T-cell (primary cell): ENCODE measurements around the gene MAP4K4. TPM values are rescaled to one million over a fixed set of nuclear protein-coding genes. Genes with fewer than 3 reads are reported as not detected.

Source experiments
- ATAC-seq, 4 experiments: fragments of 200-7000 bp in 3 of 4; fragments of 150-1000 bp in 1 of 4; cut with Tn5 transposase; replicated peaks in 1 of 4; 1 replicate in 3 of 4; 2 replicates in 1 of 4; pipeline ENCODE4 v1.10.0; 2021; ENCODE audit warnings: moderate library complexity in 3 of 4, mild to moderate bottlenecking in 2 of 4, moderate number of reproducible peaks in 1 of 4
- CTCF ChIA-PET, 2 donors: fragments of 300-600 bp; sonication (Branson Sonifier 250); formaldehyde crosslinking; loops; one replicate each; lab custom pipeline; 2022; ENCODE audit warnings: antibody characterized with exemption in 2 of 2; lab: Charles Lee
- POLR2A ChIA-PET, 2 donors: fragments of 300-600 bp; sonication (Branson Sonifier 250); formaldehyde crosslinking; loops; one replicate each; lab custom pipeline; 2022; ENCODE audit warnings: antibody characterized with exemption in 2 of 2; lab: Charles Lee
- DNase-seq, 35 experiments: peaks; one replicate each; pipeline versions ENCODE4 v3.0.0 to v3.0.0-alpha.2; 2013 to 2023
- H3K27ac ChIP-seq: one replicate; pipeline ENCODE4 v1.5.1; 2013; ENCODE audit warnings: low read length
- H3K27me3 ChIP-seq, 2 experiments: replicated peaks in 1 of 2; 1 replicate in 1 of 2; 2 replicates in 1 of 2; pipeline versions ENCODE4 v1.6.1 to v1.7.0; 2013; ENCODE audit warnings: low read length in 1 of 2, mixed read lengths in 1 of 2; ENCODE audit not compliant: control insufficient read depth in 2 of 2, insufficient read depth in 2 of 2; ENCODE audit errors: extremely low read depth in 1 of 2
- H3K36me3 ChIP-seq, 2 donors: 1 replicate in 1 of 2; 2 replicates in 1 of 2; pipeline versions ENCODE4 v1.6.1 to v1.7.0; 2013; ENCODE audit warnings: low read length in 1 of 2; ENCODE audit not compliant: control insufficient read depth in 2 of 2, insufficient read depth in 1 of 2; ENCODE audit errors: extremely low read depth in 1 of 2
- H3K4me1 ChIP-seq, 2 experiments: 1 replicate in 1 of 2; 2 replicates in 1 of 2; pipeline versions ENCODE4 v1.6.1 to v1.7.0; 2013; ENCODE audit warnings: low read length in 2 of 2, mixed read lengths in 1 of 2; ENCODE audit not compliant: insufficient read depth in 2 of 2, control insufficient read depth in 1 of 2; ENCODE audit errors: extremely low read depth in 1 of 2
- H3K4me3 ChIP-seq, 2 donors: 1 replicate in 1 of 2; 2 replicates in 1 of 2; pipeline versions ENCODE4 v1.5.1 to v1.7.0; 2013; ENCODE audit warnings: mild to moderate bottlenecking in 2 of 2, low read length in 1 of 2, moderate library complexity in 1 of 2; ENCODE audit not compliant: control insufficient read depth in 1 of 2; ENCODE audit errors: extremely low read depth in 1 of 2
- H3K9me3 ChIP-seq: 2 replicates; pipeline ENCODE4 v1.7.0; 2013
- H3K27ac Mint-ChIP-seq, 2 donors: one replicate each; pipeline ENCODE4 v1.8.0; 2020 to 2021; ENCODE audit warnings: mild to moderate bottlenecking in 2 of 2, mixed read lengths in 2 of 2
- H3K27me3 Mint-ChIP-seq, 2 donors: one replicate each; pipeline ENCODE4 v1.8.0; 2021 to 2022; ENCODE audit warnings: mixed read lengths in 2 of 2
- H3K36me3 Mint-ChIP-seq: one replicate; pipeline ENCODE4 v1.8.0; 2021; ENCODE audit warnings: mixed read lengths
- H3K4me1 Mint-ChIP-seq, 3 donors: one replicate each; pipeline ENCODE4 v1.8.0; 2020 to 2022; ENCODE audit warnings: mixed read lengths in 3 of 3, mild to moderate bottlenecking in 1 of 3
- H3K4me3 Mint-ChIP-seq, 3 donors: one replicate each; pipeline ENCODE4 v1.8.0; 2020 to 2022; ENCODE audit warnings: mild to moderate bottlenecking in 3 of 3, mixed read lengths in 3 of 3, moderate library complexity in 3 of 3
- H3K9me3 Mint-ChIP-seq, 3 donors: one replicate each; pipeline ENCODE4 v1.8.0; 2020 to 2022; ENCODE audit warnings: mixed read lengths in 3 of 3
- WGBS: methylation state at CpG from one replicate; pipeline ENCODE4 v1.1.5; 2013; ENCODE audit warnings: missing lambda C conversion rate; ENCODE audit not compliant: insufficient coverage; 5-methylcytosine and 5-hydroxymethylcytosine counted together
- total RNA-seq, 35 experiments: library from RNA in 6 of 35; stranded (reverse) in 6 of 35; fragments of 120-200 nt in 1 of 35; gene quantifications; one replicate each; pipeline versions ENCODE4 v1.2.1 to v1.2.4 and lab custom pipeline; 2013 to 2026

MAP4K4 gene
- total RNA-seq, 5 donors from 2014 or later (not counting 1 experiment from before 2014, with no cell fraction given) = 84.2 to 148 (median 93.2) TPM

DNA sequence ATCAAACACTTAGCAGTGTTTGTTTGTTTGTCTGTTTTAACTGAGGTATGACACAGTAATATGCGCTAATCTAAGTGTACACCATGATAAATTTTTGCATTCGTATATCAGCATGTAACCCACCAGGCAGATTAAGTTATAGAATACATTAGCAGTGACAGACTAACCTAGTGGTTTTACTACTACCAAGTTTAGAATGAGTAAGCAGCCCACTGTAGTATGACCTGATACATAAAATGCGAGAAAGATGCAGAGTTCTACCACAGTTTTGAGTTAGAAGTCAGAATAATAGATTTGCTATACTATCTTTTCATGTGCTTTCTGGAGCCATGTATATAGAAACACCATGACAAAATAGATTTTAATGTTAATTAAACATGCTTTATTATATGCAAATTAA, 19.1 kb upstream of the MAP4K4 start:
- no CpG with 5 or more reads among the region's 3 CpGs for WGBS
- CTCF ChIA-PET = no interaction called here

DNA sequence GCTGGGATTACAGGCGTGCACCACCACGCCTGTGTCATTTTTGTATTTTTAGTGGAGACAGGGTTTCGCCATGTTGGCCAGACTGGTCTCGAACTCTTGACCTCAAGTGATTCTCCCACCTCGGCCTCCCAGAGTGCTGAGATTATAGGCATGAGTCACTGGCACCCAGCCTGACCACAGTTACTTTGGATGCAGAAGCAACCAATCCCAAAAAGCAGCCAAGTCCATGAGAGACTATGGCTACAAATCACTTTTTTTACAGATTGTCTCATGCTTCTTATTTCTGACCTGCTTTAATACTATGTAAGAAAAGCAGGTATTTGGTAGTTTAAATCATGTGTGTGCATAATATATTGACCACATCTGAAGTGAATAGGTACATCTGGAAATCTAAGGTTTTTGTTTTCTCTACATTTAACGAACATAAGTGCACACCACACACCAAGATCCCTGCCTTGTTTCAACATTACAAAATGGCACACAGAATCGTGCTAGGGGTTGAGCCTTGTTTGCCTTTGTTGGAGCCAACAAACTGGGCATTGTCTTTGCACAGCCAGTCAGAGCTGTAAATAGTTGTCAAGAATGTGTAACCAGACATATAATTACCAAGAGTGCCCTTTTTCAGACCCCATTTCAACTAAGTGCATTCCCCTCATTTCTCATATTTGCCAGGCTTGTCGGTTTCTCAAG, 18.3 kb upstream of the MAP4K4 start:
- Mint-ChIP-seq H3K9me3 (no peaks in the 10 kb centered on the region), H3K4me3 (no peak overlapping the region), H3K27me3 (no peaks in the 10 kb centered on the region), H3K4me1 (no peaks in the 10 kb centered on the region), H3K36me3 (no peaks in the 10 kb centered on the region), H3K27ac (peak overlapping the region in 1 of 2 donors; percentile 4)
- Histone ChIP-seq H3K27me3 (no peaks in the 10 kb centered on the region), H3K4me3 (no peak overlapping the region), H3K27ac (no peak overlapping the region), H3K9me3 (no peaks in the 10 kb centered on the region), H3K36me3 (no peaks in the 10 kb centered on the region), H3K4me1 (no peaks in the 10 kb centered on the region)
- ChIA-PET CTCF (no interaction called here), POLR2A (no interaction called here)
- no CpG with 5 or more reads among the region's 8 CpGs for WGBS
- DNase-seq (no peak), ATAC-seq (no peak)

More for the DNA sequence above, 19.1 kb upstream of the MAP4K4 start:
- H3K27me3 ChIP-seq = no peaks in the 10 kb centered on the region
- H3K36me3 ChIP-seq = no peaks in the 10 kb centered on the region
- ATAC-seq (no peak), DNase-seq (no peak)
- no peaks in the 10 kb centered on the region for H3K36me3 Mint-ChIP-seq
- no peaks in the 10 kb centered on the region for H3K4me1 ChIP-seq
- POLR2A ChIA-PET = no interaction called here
- H3K27ac ChIP-seq = no peak overlapping the region
- no peak overlapping the region for H3K4me3 ChIP-seq
- H3K4me3 Mint-ChIP-seq = no peak overlapping the region
- H3K27ac Mint-ChIP-seq = no peak overlapping the region
- no peaks in the 10 kb centered on the region for H3K9me3 Mint-ChIP-seq
- H3K27me3 Mint-ChIP-seq = no peaks in the 10 kb centered on the region
- no peaks in the 10 kb centered on the region for H3K4me1 Mint-ChIP-seq
- no peaks in the 10 kb centered on the region for H3K9me3 ChIP-seq

DNA sequence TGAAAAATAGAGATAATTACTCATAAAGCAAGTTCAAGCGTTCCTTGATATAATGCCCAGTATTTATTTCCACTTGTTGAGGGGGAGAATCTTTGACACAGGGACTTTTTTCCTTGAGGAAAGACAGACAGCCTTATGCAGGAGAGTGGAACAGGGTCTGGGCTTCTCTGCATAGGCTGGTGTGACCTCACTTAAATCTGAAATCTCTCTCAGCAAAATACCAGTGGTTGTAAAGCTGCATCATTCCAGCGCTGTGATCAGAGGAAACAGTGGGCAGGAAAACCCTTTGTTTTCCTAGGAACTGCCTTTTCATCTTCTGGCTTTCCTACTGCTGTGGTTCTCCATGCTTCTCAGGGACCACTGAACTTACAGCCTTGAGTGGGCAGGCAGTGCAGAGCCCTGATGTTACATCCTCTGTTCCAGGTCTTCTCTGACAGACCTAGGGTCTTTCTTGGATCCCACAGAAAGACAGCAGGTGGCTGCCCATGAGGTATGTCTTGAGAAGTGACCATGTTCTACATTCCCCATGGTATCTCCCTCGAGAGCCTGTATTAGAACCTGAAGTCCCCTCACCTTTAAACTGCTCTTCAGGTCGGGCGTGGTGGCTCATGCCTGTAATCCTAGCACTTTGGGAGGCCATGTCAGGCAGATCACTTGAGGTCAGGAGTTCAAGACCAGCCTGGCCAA, 17.6 kb upstream of the MAP4K4 start:
- Histone ChIP-seq H3K4me3 (no peak overlapping the region), H3K27me3 (no peaks in the 10 kb centered on the region), H3K9me3 (no peaks in the 10 kb centered on the region), H3K36me3 (no peaks in the 10 kb centered on the region), H3K4me1 (no peaks in the 10 kb centered on the region), H3K27ac (no peak overlapping the region)
- no peak overlapping the region for H3K4me3 Mint-ChIP-seq
- WGBS = 95% methylated on average over 4 of the region's 5 CpGs
- H3K4me1 Mint-ChIP-seq = no peaks in the 10 kb centered on the region
- H3K9me3 Mint-ChIP-seq = no peaks in the 10 kb centered on the region
- ATAC-seq = no peak
- H3K27ac Mint-ChIP-seq = peak overlapping the region in 1 of 2 donors; percentile 4
- no peaks in the 10 kb centered on the region for H3K27me3 Mint-ChIP-seq
- DNase-seq = no peak
- POLR2A ChIA-PET = interaction anchor here in 1 of 2 donors (0.6 kb wide), 1 partner anchor 18 kb away, joined by 5 read pairs; no protein-coding TSS in a partner anchor
- CTCF ChIA-PET = no interaction called here
- H3K36me3 Mint-ChIP-seq = no peaks in the 10 kb centered on the region

DNA sequence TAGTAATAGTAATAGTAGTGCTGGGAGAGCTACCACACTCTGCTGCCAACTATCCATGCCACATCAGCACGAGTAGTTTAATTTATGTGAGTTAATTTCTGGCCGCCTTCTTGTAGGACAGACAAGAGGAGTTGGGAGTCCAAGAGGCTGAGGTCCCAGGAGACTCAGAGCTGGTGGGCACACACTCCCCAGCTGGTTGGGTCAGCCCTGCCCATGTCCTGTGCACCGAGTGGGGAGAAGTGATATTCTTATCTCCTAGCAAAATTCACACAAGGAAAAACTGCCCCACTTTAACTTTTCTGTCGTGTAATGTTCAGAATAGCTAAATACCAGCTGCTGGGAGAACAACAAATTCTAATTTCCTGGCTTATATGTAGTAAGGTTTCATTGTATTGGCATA, 15.2 kb upstream of the MAP4K4 start:
- H3K4me1 Mint-ChIP-seq = no peaks in the 10 kb centered on the region
- Histone ChIP-seq H3K4me3 (no peak overlapping the region), H3K4me1 (no peaks in the 10 kb centered on the region), H3K27ac (no peak overlapping the region), H3K27me3 (no peaks in the 10 kb centered on the region), H3K9me3 (no peaks in the 10 kb centered on the region), H3K36me3 (no peaks in the 10 kb centered on the region)
- no peak overlapping the region for H3K27ac Mint-ChIP-seq
- H3K36me3 Mint-ChIP-seq = no peaks in the 10 kb centered on the region
- no CpG with 5 or more reads among the region's 4 CpGs for WGBS
- CTCF ChIA-PET = no interaction called here
- ATAC-seq = no peak
- H3K9me3 Mint-ChIP-seq = no peaks in the 10 kb centered on the region
- H3K27me3 Mint-ChIP-seq = no peaks in the 10 kb centered on the region
- POLR2A ChIA-PET = interaction anchor here in 1 of 2 donors (0.6 kb wide), 1 partner anchor 97 kb away, joined by 3 read pairs; no protein-coding TSS in a partner anchor
- H3K4me3 Mint-ChIP-seq = no peak overlapping the region
- no peak for DNase-seq

DNA sequence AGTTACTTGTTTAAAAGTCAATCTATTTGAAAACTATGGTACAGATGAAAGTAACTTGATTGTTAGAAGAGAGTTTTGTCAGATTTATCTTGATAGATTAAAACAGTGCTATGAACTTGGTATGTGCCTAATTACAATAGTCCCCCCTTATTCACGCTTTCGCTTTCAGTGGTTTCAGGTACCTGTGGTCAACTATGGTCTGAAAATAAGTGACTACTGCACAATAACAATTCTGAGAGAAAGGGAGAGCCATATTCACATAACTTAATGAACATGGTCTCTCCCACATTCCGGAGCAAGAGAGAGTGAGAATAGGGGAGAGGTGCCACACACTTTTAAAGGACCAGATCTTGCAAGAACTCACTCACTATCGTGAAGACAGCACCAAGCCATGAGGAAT, 13.2 kb upstream of the MAP4K4 start:
- Mint-ChIP-seq H3K36me3 (no peaks in the 10 kb centered on the region), H3K4me1 (peaks cover 0 to 1% (median 1%) of the 10 kb centered on the region in 3 donors), H3K4me3 (no peak overlapping the region), H3K9me3 (no peaks in the 10 kb centered on the region), H3K27me3 (no peaks in the 10 kb centered on the region), H3K27ac (no peak overlapping the region)
- ChIA-PET CTCF (no interaction called here), POLR2A (no interaction called here)
- no peaks in the 10 kb centered on the region for H3K9me3 ChIP-seq
- no CpG with 5 or more reads among the region's 4 CpGs for WGBS
- no peaks in the 10 kb centered on the region for H3K4me1 ChIP-seq
- H3K27me3 ChIP-seq = no peaks in the 10 kb centered on the region
- H3K4me3 ChIP-seq = no peak overlapping the region
- no peak for ATAC-seq
- H3K27ac ChIP-seq = no peak overlapping the region
- no peak for DNase-seq
- H3K36me3 ChIP-seq = no peaks in the 10 kb centered on the region

DNA sequence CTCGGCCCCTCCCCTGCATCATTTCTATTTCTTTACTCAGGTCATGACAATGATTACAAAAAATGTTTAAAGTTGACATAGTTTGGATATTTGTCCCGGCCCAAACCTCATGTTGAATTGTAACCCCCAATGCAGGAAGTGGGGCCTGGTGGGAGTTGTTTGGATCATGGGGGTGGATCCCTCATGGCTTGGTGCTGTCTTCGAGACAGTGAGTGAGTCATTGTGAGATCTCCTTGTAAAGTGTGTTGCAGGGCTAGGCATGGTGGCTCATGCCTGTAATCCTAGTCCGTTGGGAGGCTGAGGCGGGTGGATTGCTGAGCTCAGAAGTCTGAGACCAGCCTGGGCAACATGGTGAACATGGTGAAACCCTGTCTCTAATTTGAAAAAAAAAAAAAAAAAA, 9.2 kb upstream of the MAP4K4 start:
- H3K27me3 ChIP-seq = no peaks in the 10 kb centered on the region
- H3K27me3 Mint-ChIP-seq = no peaks in the 10 kb centered on the region
- no peaks in the 10 kb centered on the region for H3K36me3 Mint-ChIP-seq
- ATAC-seq = no peak
- no peak overlapping the region for H3K4me3 ChIP-seq
- peaks cover 15 to 24% (median 22%) of the 10 kb centered on the region in 3 donors for H3K4me1 Mint-ChIP-seq
- CTCF ChIA-PET = no interaction called here
- 91% methylated on average over 4 of the region's 5 CpGs for WGBS
- H3K27ac Mint-ChIP-seq = no peak overlapping the region
- H3K4me3 Mint-ChIP-seq = no peak overlapping the region
- H3K9me3 ChIP-seq = no peaks in the 10 kb centered on the region
- DNase-seq = no peak
- POLR2A ChIA-PET = no interaction called here
- no peak overlapping the region for H3K27ac ChIP-seq
- no peaks in the 10 kb centered on the region for H3K9me3 Mint-ChIP-seq
- H3K4me1 ChIP-seq = peaks cover 8 to 10% of the 10 kb centered on the region in 2 experiments
- H3K36me3 ChIP-seq = no peaks in the 10 kb centered on the region
